Gastrocnemius medialis (tissue), 4 donors: Measurements from ENCODE around the gene CSF2RB. TPM values are rescaled to one million over a fixed set of nuclear protein-coding genes. Genes with fewer than 3 reads are reported as not detected.

Source experiments
- ATAC-seq, 2 donors: fragments of 150-250 bp; one replicate each; pipeline ENCODE4 v1.9.1; 2016
- DNase-seq, 2 donors: peaks; one replicate each; pipeline ENCODE4 v3.0.0-alpha.2; 2019
- H3K27ac ChIP-seq, 4 donors: fragments of 200-600 bp; sonication (generic); 1 replicate in 1 of 4; 2 replicates in 3 of 4; pipeline ENCODE4 v1.5.1; 2016 to 2018; ENCODE audit warnings: mild to moderate bottlenecking in 2 of 4, moderate library complexity in 1 of 4
- H3K27me3 ChIP-seq, 3 donors: fragments of 200-600 bp; sonication (generic) in 2 of 3; 1 replicate in 1 of 3; 2 replicates in 2 of 3; pipeline versions ENCODE4 v1.5.1 to v1.6.0; 2016 to 2019; ENCODE audit warnings: mild to moderate bottlenecking in 1 of 3, moderate library complexity in 1 of 3
- H3K36me3 ChIP-seq, 2 donors: fragments of 200-600 bp; sonication (generic) in 1 of 2; one replicate each; pipeline ENCODE4 v1.5.1; 2017 to 2018
- H3K4me1 ChIP-seq, 2 donors: fragments of 200-600 bp; sonication (generic) in 1 of 2; one replicate each; pipeline ENCODE4 v1.5.1; 2016 to 2017; ENCODE audit warnings: mild to moderate bottlenecking in 2 of 2
- H3K4me3 ChIP-seq, 4 donors: fragments of 200-600 bp; sonication (generic) in 3 of 4; 1 replicate in 1 of 4; 2 replicates in 3 of 4; pipeline ENCODE4 v1.5.1; 2016 to 2019; ENCODE audit warnings: mild to moderate bottlenecking in 2 of 4
- H3K9me3 ChIP-seq, 3 donors: fragments of 200-600 bp; sonication (generic) in 2 of 3; 1 replicate in 1 of 3; 2 replicates in 2 of 3; pipeline ENCODE4 v1.5.1; 2016 to 2019
- CTCF ChIP-seq, 5 experiments: fragments of 450-650 bp in 3 of 5; fragments of 200-600 bp in 2 of 5; sonication (generic) in 2 of 5; IDR thresholded peaks in 4 of 5; conservative IDR thresholded peaks in 1 of 5; 1 replicate in 4 of 5; 2 replicates in 1 of 5; pipeline ENCODE4 v1.5.1; 2016 to 2019; ENCODE audit warnings: antibody characterized with exemption in 5 of 5, mild to moderate bottlenecking in 3 of 5, moderate library complexity in 3 of 5
- POLR2A ChIP-seq, 2 donors: fragments of 450-650 bp; IDR thresholded peaks; one replicate each; pipeline ENCODE4 v1.6.1; 2017; ENCODE audit warnings: antibody characterized with exemption in 2 of 2, mild to moderate bottlenecking in 2 of 2, moderate library complexity in 2 of 2
- in situ Hi-C, 4 donors: fragments of 200-750 bp; cut with MboI; loops; one replicate each; pipeline versions ENCODE4 v1.15.0 to v1.8.0; 2017; ENCODE audit warnings: low sequenced_read_pairs in 4 of 4
- intact Hi-C: fragments of 100-400 bp; cut with DNase I; formaldehyde crosslinking; loops from one replicate; pipeline ENCODE4 v1.15.1; 2023; ENCODE audit warnings: low total_unique reads
- total RNA-seq, 4 donors: library from RNA; depleted of rRNA; stranded (reverse); fragments of >200 nt; gene quantifications; one replicate each; pipeline versions ENCODE4 v1.1.0 to v1.2.3, GENCODE V29; 2016

Gene CSF2RB
- total RNA-seq, 4 donors from 2014 or later, result 1.2 to 2.0 (median 1.6) TPM

GRCh38 chr22:36867695-36868094, 45.7 kb upstream of the CSF2RB start:
- peaks cover 0 to 9% (median 7%) of the 10 kb centered on the region in 3 donors for H3K27me3 ChIP-seq
- intact Hi-C loops (no loop called here), in situ Hi-C loops (no loop called here)
- H3K36me3 ChIP-seq, result no peaks in the 10 kb centered on the region
- no peak overlapping the region for H3K27ac ChIP-seq
- H3K9me3 ChIP-seq, result no peaks in the 10 kb centered on the region
- DNase-seq, result no peak
- TF ChIP-seq POLR2A (IDR thresholded peaks at IDR 0.05) (no peak), CTCF (IDR thresholded peaks at IDR 0.05 in 4 of 5, conservative IDR thresholded peaks at IDR 0.05 in 1 of 5) (no peak)
- no peak for ATAC-seq
- no peaks in the 10 kb centered on the region for H3K4me1 ChIP-seq
- no peak overlapping the region for H3K4me3 ChIP-seq

- Histone ChIP-seq H3K4me1 (no peaks in the 10 kb centered on the region), H3K27me3 (peaks cover 0 to 9% (median 7%) of the 10 kb centered on the region in 3 donors), H3K27ac (no peak overlapping the region), H3K4me3 (no peak overlapping the region), H3K36me3 (no peaks in the 10 kb centered on the region), H3K9me3 (no peaks in the 10 kb centered on the region)
- TF ChIP-seq POLR2A (IDR thresholded peaks at IDR 0.05) (no peak), CTCF (IDR thresholded peaks at IDR 0.05 in 4 of 5, conservative IDR thresholded peaks at IDR 0.05 in 1 of 5) (no peak)
- DNase-seq, result no peak
- intact Hi-C loops (no loop called here), in situ Hi-C loops (no loop called here)
- no peak for ATAC-seq
Observed at GRCh38 chr22:36868546-36869181, 44.8 kb upstream of the CSF2RB start.

GRCh38 chr22:36870250-36870649, 43.2 kb upstream of the CSF2RB start:
- in situ Hi-C loops, result no loop called here
- DNase-seq, result no peak
- Histone ChIP-seq H3K36me3 (no peaks in the 10 kb centered on the region), H3K27me3 (peaks cover 0 to 9% (median 6%) of the 10 kb centered on the region in 3 donors), H3K27ac (no peak overlapping the region), H3K4me1 (no peaks in the 10 kb centered on the region), H3K9me3 (no peaks in the 10 kb centered on the region), H3K4me3 (no peak overlapping the region)
- intact Hi-C loops, result no loop called here
- TF ChIP-seq CTCF (IDR thresholded peaks at IDR 0.05 in 4 of 5, conservative IDR thresholded peaks at IDR 0.05 in 1 of 5), result no peak
- TF ChIP-seq POLR2A (IDR thresholded peaks at IDR 0.05), result no peak
- ATAC-seq, result no peak

GRCh38 chr22:36871669-36872081, 41.8 kb upstream of the CSF2RB start:
- peaks cover 0 to 5% (median 0%) of the 10 kb centered on the region in 3 donors for H3K27me3 ChIP-seq
- no peaks in the 10 kb centered on the region for H3K9me3 ChIP-seq
- intact Hi-C loops, result no loop called here
- H3K36me3 ChIP-seq, result no peaks in the 10 kb centered on the region
- H3K4me3 ChIP-seq, result no peak overlapping the region
- in situ Hi-C loops, result no loop called here
- H3K4me1 ChIP-seq, result no peaks in the 10 kb centered on the region
- TF ChIP-seq POLR2A (IDR thresholded peaks at IDR 0.05), result no peak
- no peak for TF ChIP-seq CTCF (IDR thresholded peaks at IDR 0.05 in 4 of 5, conservative IDR thresholded peaks at IDR 0.05 in 1 of 5)
- ATAC-seq (no peak), DNase-seq (no peak)
- no peak overlapping the region for H3K27ac ChIP-seq

GRCh38 chr22:36872084-36872483, 41.3 kb upstream of the CSF2RB start:
- Histone ChIP-seq H3K9me3 (no peaks in the 10 kb centered on the region), H3K4me3 (no peak overlapping the region), H3K27me3 (peaks cover 0 to 4% (median 0%) of the 10 kb centered on the region in 3 donors), H3K4me1 (no peaks in the 10 kb centered on the region), H3K36me3 (no peaks in the 10 kb centered on the region), H3K27ac (no peak overlapping the region)
- in situ Hi-C loops (no loop called here), intact Hi-C loops (no loop called here)
- TF ChIP-seq POLR2A (IDR thresholded peaks at IDR 0.05) (no peak), CTCF (IDR thresholded peaks at IDR 0.05 in 4 of 5, conservative IDR thresholded peaks at IDR 0.05 in 1 of 5) (no peak)
- ATAC-seq, result no peak
- no peak for DNase-seq
